ENCODE results near the gene OSGIN1. TPM values are rescaled to one million over a fixed set of nuclear protein-coding genes. Genes with fewer than 3 reads are reported as not detected.

Gene OSGIN1
- total RNA-seq, 6 experiments from 2014 or later: 40.1 to 170 (median 53.9) TPM

DNA sequence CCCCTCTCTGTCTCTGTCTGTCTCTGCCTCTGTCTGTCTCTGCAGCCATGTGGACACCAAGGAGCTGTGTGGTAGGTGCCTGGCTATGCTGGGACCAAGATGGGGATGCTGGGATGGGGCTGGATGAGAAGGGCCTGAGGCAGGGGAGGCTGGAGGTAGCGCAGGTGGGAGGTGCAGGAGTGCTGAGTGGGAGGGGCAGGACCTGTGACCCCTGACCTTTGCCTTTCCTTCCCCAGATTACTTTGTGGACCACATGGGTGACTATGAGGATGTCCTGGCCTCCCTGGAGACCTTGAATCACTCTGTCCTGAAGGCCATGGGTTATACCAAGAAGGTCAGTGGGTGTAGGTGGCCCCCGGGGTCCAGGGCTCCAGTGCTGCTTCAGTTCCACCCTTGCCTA is 27.8 kb downstream of the OSGIN1 start:
- 100% methylated on average over 1 of the region's 2 CpGs for WGBS (ENCODE audit: insufficient coverage, low coverage, low lambda C conversion rate, missing lambda C conversion rate)
- Histone ChIP-seq H3K4me1 (no peaks in the 10 kb centered on the region), H3K36me3 (peaks cover 0 to 24% (median 0%) of the 10 kb centered on the region in 4 donors), H3K27me3 (no peaks in the 10 kb centered on the region), H3K4me3 (no peak overlapping the region), H3K27ac (no peak overlapping the region), H3K9me3 (no peaks in the 10 kb centered on the region)
- no peak for DNase-seq
- intact Hi-C loops (cut with DNase I): no loop called here
- ATAC-seq: peak in 1 of 4 donors; percentile 21
- TF ChIP-seq, protein P1, sequence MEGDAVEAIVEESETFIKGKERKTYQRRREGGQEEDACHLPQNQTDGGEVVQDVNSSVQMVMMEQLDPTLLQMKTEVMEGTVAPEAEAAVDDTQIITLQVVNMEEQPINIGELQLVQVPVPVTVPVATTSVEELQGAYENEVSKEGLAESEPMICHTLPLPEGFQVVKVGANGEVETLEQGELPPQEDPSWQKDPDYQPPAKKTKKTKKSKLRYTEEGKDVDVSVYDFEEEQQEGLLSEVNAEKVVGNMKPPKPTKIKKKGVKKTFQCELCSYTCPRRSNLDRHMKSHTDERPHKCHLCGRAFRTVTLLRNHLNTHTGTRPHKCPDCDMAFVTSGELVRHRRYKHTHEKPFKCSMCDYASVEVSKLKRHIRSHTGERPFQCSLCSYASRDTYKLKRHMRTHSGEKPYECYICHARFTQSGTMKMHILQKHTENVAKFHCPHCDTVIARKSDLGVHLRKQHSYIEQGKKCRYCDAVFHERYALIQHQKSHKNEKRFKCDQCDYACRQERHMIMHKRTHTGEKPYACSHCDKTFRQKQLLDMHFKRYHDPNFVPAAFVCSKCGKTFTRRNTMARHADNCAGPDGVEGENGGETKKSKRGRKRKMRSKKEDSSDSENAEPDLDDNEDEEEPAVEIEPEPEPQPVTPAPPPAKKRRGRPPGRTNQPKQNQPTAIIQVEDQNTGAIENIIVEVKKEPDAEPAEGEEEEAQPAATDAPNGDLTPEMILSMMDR (IDR thresholded peaks at IDR 0.05): no peak
- no peak for TF ChIP-seq POLR2A (IDR thresholded peaks at IDR 0.05)

DNA sequence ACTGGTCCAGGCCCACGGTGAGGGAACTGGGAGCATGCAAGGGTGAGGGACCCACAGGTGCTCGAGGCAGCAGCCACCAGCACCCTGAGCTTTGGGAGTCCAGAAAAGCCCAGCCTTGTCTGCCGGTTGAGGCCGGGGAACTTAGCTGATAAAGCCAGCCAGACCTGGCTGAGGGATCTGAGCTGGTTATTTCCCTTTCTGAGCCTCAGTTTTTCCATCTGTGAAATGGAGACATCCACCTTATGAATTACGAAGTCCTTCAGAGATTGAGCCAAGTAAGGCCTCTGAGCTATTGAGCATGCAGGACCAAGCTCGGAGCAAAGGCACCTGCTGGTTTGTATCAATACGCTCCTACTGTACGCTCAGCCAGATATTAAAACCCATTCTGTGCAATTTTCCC is 28.8 kb downstream of the OSGIN1 start:
- DNase-seq: peak in 1 of 3 donors; percentile 21
- no peaks in the 10 kb centered on the region for H3K9me3 ChIP-seq

DNA sequence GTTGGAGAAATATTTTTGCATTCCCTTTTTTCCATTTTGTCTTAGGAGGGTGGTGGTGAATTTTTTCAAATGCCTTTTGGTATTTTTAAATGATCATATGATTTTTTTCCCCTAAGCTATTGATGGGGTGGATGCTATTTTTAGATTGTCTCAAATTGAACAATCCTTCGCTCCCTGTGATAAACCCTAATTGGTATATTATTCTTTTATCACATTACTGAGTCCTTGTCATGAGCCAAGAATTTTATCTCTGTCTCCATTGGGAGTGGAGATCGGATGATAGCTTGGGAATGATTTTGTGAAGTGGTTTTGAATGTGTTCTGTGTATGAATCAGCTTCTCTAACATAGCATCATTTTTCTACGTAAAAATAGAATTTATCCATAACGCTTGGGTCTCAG is 30.5 kb downstream of the OSGIN1 start:
- no peak overlapping the region for H3K27ac ChIP-seq
- H3K9me3 ChIP-seq: no peaks in the 10 kb centered on the region
- 81% methylated on average over 4 of the region's 4 CpGs for WGBS (ENCODE audit: insufficient coverage, low coverage, low lambda C conversion rate, missing lambda C conversion rate)
- H3K4me1 ChIP-seq: no peaks in the 10 kb centered on the region
- ATAC-seq: no peak
- intact Hi-C loops (cut with DNase I): no loop called here
- TF ChIP-seq POLR2A (IDR thresholded peaks at IDR 0.05): no peak
- TF ChIP-seq, protein P1 (IDR thresholded peaks at IDR 0.05): no peak
- H3K27me3 ChIP-seq: no peaks in the 10 kb centered on the region
- H3K36me3 ChIP-seq: peaks cover 0 to 41% (median 0%) of the 10 kb centered on the region in 4 donors
- H3K4me3 ChIP-seq: no peak overlapping the region
- no peak for DNase-seq

More for the DNA sequence above, 28.8 kb downstream of the OSGIN1 start:
- Histone ChIP-seq H3K27me3 (no peaks in the 10 kb centered on the region), H3K36me3 (peaks cover 0 to 34% (median 0%) of the 10 kb centered on the region in 4 donors), H3K27ac (no peak overlapping the region), H3K4me3 (no peak overlapping the region), H3K4me1 (no peaks in the 10 kb centered on the region)
- TF ChIP-seq, protein P1 (IDR thresholded peaks at IDR 0.05): no peak
- TF ChIP-seq POLR2A (IDR thresholded peaks at IDR 0.05): no peak
- ATAC-seq: peak in 1 of 4 donors; percentile 11
- intact Hi-C loops (cut with DNase I): no loop called here
- 100% methylated on average over 1 of the region's 8 CpGs for WGBS (ENCODE audit: insufficient coverage, low coverage, low lambda C conversion rate, missing lambda C conversion rate)

DNA sequence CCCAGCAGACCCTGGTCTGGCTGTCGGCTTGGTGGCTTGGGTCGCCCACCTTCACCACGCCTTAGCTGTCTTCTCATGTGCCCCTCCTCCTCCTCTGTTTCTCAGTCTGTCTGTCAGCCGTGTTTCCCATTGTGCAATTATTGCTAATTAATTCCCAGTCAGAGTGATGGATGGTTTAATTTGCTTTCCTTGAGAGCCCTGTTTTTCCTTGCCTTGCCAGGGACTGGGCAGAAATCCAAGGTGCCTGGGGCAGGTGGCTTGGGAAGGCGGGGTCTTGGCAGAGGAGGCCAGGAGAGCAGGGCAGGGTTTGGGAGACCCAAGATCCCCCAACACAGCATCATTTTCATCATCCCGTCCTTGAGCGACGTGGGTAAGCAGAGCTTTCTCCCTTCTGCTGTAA is 36.3 kb downstream of the OSGIN1 start:
- H3K4me3 ChIP-seq: no peak overlapping the region
- no peak for DNase-seq
- no peaks in the 10 kb centered on the region for H3K27me3 ChIP-seq
- peaks cover 0 to 82% (median 8%) of the 10 kb centered on the region in 4 donors for H3K36me3 ChIP-seq
- no peak for TF ChIP-seq POLR2A (IDR thresholded peaks at IDR 0.05)
- TF ChIP-seq, protein P1 (IDR thresholded peaks at IDR 0.05): no peak
- ATAC-seq: no peak
- 88% methylated on average over 5 of the region's 8 CpGs for WGBS (ENCODE audit: insufficient coverage, low coverage, low lambda C conversion rate, missing lambda C conversion rate)
- peaks cover 0 to 5% (median 0%) of the 10 kb centered on the region in 4 donors for H3K4me1 ChIP-seq
- no peaks in the 10 kb centered on the region for H3K9me3 ChIP-seq
- intact Hi-C loops (cut with DNase I): no loop called here
- H3K27ac ChIP-seq: no peak overlapping the region

DNA sequence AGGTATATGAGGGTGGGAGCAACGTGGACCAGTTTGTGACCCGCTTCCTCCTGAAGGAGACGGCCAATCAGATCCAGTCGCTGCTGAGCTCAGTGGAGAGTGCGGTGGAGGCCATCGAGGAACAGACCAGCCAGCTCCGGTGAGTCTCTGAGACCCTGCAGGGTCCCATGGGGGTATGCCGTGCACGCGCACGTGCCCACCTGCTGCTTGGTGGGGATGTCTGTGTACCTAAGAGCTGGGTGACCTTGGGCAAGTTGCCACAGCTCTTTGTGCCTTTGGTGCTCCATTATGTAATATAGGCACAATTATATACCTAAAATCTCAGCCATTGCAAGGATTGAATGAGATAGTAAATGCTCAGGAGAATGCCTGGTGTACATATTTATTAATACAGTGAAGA is 37.5 kb downstream of the OSGIN1 start:
- no peak for TF ChIP-seq POLR2A (IDR thresholded peaks at IDR 0.05)
- TF ChIP-seq, protein P1 (IDR thresholded peaks at IDR 0.05): no peak
- Histone ChIP-seq H3K27me3 (no peaks in the 10 kb centered on the region), H3K27ac (no peak overlapping the region), H3K9me3 (no peaks in the 10 kb centered on the region), H3K36me3 (peaks cover 0 to 92% (median 12%) of the 10 kb centered on the region in 4 donors), H3K4me1 (peaks cover 0 to 5% (median 0%) of the 10 kb centered on the region in 4 donors), H3K4me3 (no peak overlapping the region)
- intact Hi-C loops (cut with DNase I): no loop called here
- ATAC-seq: no peak
- DNase-seq: no peak
- 81% methylated on average over 3 of the region's 11 CpGs for WGBS (ENCODE audit: insufficient coverage, low coverage, low lambda C conversion rate, missing lambda C conversion rate)

All from right lobe of liver (tissue), 6 donors.